GM10248 (cell line): ENCODE results near the gene LIN52.

Experiments
- CTCF ChIA-PET: fragments of 300-600 bp; sonication (Branson Sonifier 250); formaldehyde crosslinking; extraction: SDS; loops from one replicate; lab custom pipeline; 2021; ENCODE audit warnings: antibody characterized with exemption; lab: Yijun Ruan, JAX
- POLR2A ChIA-PET: fragments of 350-650 bp; sonication (Branson Sonifier 250); formaldehyde crosslinking; extraction: SDS; loops from one replicate; lab custom pipeline; 2020; ENCODE audit warnings: antibody characterized with exemption; lab: Yijun Ruan, JAX
- DNase-seq: peaks from one replicate; pipeline ENCODE4 v3.0.0; 2012; ENCODE audit errors: extremely low spot score
- CTCF ChIP-seq: IDR thresholded peaks from 2 replicates; pipeline ENCODE4 v1.5.1; 2012; ENCODE audit warnings: mild to moderate bottlenecking, low read depth; ENCODE audit errors: extremely low read depth, missing control alignments, control extremely low read depth

Gene LIN52

GRCh38 chr14:74049876-74050495 is 34.8 kb upstream of the LIN52 start:
- CTCF ChIA-PET = no interaction called here
- DNase-seq = peak; percentile 22
- POLR2A ChIA-PET = no interaction called here
- no peak for TF ChIP-seq CTCF

GRCh38 chr14:74062809-74063150 is 22.0 kb upstream of the LIN52 start:
- ChIA-PET CTCF (interaction anchor here (1.0 kb wide), 1 partner anchor 195 kb away, joined by 3 read pairs; no protein-coding TSS in a partner anchor), POLR2A (no interaction called here)
- DNase-seq = no peak
- no peak for TF ChIP-seq CTCF

GRCh38 chr14:74064426-74064825 is 20.3 kb upstream of the LIN52 start:
- TF ChIP-seq CTCF = no peak
- ChIA-PET CTCF (no interaction called here), POLR2A (no interaction called here)
- DNase-seq = no peak

- TF ChIP-seq CTCF = no peak
- CTCF ChIA-PET = no interaction called here
- DNase-seq = no peak
- POLR2A ChIA-PET = no interaction called here
Observed at GRCh38 chr14:74064883-74065282, 19.9 kb upstream of the LIN52 start.

- CTCF ChIA-PET = interaction anchor here (1.0 to 1.5 kb wide), 2 partner anchors 12 to 187 kb away, joined by 3 to 6 read pairs; no protein-coding TSS in a partner anchor
- no peak for TF ChIP-seq CTCF
- no peak for DNase-seq
- POLR2A ChIA-PET = no interaction called here
Observed at GRCh38 chr14:74065746-74066575, 18.8 kb upstream of the LIN52 start.

GRCh38 chr14:74077401-74077800 is 7.4 kb upstream of the LIN52 start:
- POLR2A ChIA-PET = no interaction called here
- DNase-seq = no peak
- CTCF ChIA-PET = interaction anchor here (1.4 to 1.5 kb wide), 2 partner anchors 9 to 11 kb away, joined by 5 to 6 read pairs; no protein-coding TSS in a partner anchor
- TF ChIP-seq CTCF = no peak
